A549 (cell line): ENCODE data around the gene FLYWCH1.

Experiments
- BHLHE40 ChIP-seq: IDR thresholded peaks from 2 replicates; pipeline ENCODE4 v1.6.1; 2012; ENCODE audit warnings: low read depth, low read length, inconsistent platforms
- CEBPB ChIP-seq, 2 experiments: fragments of >200 bp in 1 of 2; sonication (Bioruptor Twin) in 1 of 2; formaldehyde crosslinking in 1 of 2; IDR thresholded peaks; 2 replicates each; pipeline ENCODE4 v1.6.1; 2012 to 2016
- ESRRA ChIP-seq: fragments of 150-350 bp; IDR thresholded peaks from 2 replicates; pipeline ENCODE4 v1.6.1; 2014; ENCODE audit warnings: mild to moderate bottlenecking, low read length, borderline replicate concordance
- FOSB ChIP-seq: fragments of 250-450 bp; sonication (Bioruptor Pico); IDR thresholded peaks from 2 replicates; pipeline ENCODE4 v1.5.0; 2020; ENCODE audit warnings: mild to moderate bottlenecking, moderate library complexity
- FOSL2 ChIP-seq, 2 experiments: fragments of 450-650 bp in 1 of 2; fragments of >200 bp in 1 of 2; sonication (Bioruptor Twin) in 1 of 2; formaldehyde crosslinking; IDR thresholded peaks; 2 replicates each; pipeline versions ENCODE4 v1.5.0 to v1.6.1; 2016 to 2020; ENCODE audit warnings: mild to moderate bottlenecking in 1 of 2, moderate library complexity in 1 of 2
- NFE2L2 ChIP-seq: fragments of 150-350 bp; conservative IDR thresholded peaks from 2 replicates; pipeline ENCODE4 v1.6.1; 2014; ENCODE audit warnings: low read length
- POLR2A ChIP-seq: IDR thresholded peaks from 2 replicates; pipeline ENCODE4 v1.6.1; 2012; ENCODE audit warnings: mild to moderate bottlenecking, low read length
- RCOR1 ChIP-seq: fragments of 150-350 bp; IDR thresholded peaks from 2 replicates; pipeline ENCODE4 v1.6.1; 2014; ENCODE audit warnings: antibody characterized with exemption, low read length, low read depth
- TF ChIP-seq, protein P1 (sequence below): fragments of >200 bp; sonication (Bioruptor Twin); formaldehyde crosslinking; IDR thresholded peaks from 3 replicates; pipeline ENCODE4 v1.5.1; 2016
- TF ChIP-seq, protein P2 (sequence below): fragments of 200-600 bp; sonication (generic); IDR thresholded peaks from 2 replicates; pipeline ENCODE4 v1.6.1; 2016; ENCODE audit warnings: antibody characterized with exemption, mild to moderate bottlenecking, moderate library complexity
- TF ChIP-seq, protein P3 (sequence below): IDR thresholded peaks from 2 replicates; pipeline ENCODE4 v1.6.1; 2012
- TF ChIP-seq, protein P4 (sequence below): fragments of 250-450 bp; sonication (Bioruptor Pico); IDR thresholded peaks from 2 replicates; pipeline ENCODE4 v1.5.0; 2021; ENCODE audit warnings: mild to moderate bottlenecking, moderate library complexity, borderline replicate concordance

DNA sequence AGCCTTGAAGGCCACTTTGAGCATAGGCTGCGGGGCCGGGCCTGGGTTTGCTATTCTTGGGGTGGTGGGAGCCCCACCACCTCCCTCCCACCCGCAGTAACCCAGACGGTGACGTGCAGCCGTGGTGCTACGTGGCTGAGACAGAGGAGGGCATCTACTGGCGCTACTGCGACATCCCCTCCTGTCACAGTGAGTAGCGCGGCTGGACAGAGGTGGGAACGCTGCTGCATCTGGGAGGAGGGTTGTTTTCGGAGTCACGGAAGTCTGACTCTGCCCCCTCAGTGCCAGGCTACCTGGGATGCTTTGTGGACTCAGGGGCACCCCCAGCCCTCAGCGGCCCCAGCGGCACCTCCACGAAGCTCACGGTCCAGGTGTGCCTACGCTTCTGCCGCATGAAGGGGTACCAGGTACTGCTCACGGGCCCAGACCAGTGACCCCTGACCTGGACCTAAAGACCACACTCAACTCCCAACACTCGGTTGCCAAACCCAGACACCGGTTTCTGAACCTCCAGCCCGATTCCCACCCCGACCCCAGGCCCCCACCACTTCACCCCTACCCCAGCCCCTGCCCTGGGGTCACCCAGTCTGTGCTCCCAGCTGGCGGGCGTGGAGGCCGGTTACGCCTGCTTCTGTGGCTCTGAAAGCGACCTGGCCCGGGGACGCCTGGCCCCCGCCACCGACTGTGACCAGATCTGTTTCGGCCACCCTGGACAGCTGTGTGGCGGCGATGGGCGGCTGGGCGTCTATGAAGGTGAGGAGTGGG lies 54.5 kb downstream of the FLYWCH1 start:
- TF ChIP-seq FOSL2 (IDR thresholded peaks at IDR 0.05) (no peak), FOSL2 (CRISPR knock-in tag; IDR thresholded peaks at IDR 0.05) (no peak), CEBPB (IDR thresholded peaks at IDR 0.05) (no peak), BHLHE40 (no peak), NFE2L2 (no peak), POLR2A (no peak), ESRRA (no peak), RCOR1 (no peak), FOSB (no peak)
- TF ChIP-seq, protein P1, sequence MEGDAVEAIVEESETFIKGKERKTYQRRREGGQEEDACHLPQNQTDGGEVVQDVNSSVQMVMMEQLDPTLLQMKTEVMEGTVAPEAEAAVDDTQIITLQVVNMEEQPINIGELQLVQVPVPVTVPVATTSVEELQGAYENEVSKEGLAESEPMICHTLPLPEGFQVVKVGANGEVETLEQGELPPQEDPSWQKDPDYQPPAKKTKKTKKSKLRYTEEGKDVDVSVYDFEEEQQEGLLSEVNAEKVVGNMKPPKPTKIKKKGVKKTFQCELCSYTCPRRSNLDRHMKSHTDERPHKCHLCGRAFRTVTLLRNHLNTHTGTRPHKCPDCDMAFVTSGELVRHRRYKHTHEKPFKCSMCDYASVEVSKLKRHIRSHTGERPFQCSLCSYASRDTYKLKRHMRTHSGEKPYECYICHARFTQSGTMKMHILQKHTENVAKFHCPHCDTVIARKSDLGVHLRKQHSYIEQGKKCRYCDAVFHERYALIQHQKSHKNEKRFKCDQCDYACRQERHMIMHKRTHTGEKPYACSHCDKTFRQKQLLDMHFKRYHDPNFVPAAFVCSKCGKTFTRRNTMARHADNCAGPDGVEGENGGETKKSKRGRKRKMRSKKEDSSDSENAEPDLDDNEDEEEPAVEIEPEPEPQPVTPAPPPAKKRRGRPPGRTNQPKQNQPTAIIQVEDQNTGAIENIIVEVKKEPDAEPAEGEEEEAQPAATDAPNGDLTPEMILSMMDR, result no peak
- TF ChIP-seq, protein P2, sequence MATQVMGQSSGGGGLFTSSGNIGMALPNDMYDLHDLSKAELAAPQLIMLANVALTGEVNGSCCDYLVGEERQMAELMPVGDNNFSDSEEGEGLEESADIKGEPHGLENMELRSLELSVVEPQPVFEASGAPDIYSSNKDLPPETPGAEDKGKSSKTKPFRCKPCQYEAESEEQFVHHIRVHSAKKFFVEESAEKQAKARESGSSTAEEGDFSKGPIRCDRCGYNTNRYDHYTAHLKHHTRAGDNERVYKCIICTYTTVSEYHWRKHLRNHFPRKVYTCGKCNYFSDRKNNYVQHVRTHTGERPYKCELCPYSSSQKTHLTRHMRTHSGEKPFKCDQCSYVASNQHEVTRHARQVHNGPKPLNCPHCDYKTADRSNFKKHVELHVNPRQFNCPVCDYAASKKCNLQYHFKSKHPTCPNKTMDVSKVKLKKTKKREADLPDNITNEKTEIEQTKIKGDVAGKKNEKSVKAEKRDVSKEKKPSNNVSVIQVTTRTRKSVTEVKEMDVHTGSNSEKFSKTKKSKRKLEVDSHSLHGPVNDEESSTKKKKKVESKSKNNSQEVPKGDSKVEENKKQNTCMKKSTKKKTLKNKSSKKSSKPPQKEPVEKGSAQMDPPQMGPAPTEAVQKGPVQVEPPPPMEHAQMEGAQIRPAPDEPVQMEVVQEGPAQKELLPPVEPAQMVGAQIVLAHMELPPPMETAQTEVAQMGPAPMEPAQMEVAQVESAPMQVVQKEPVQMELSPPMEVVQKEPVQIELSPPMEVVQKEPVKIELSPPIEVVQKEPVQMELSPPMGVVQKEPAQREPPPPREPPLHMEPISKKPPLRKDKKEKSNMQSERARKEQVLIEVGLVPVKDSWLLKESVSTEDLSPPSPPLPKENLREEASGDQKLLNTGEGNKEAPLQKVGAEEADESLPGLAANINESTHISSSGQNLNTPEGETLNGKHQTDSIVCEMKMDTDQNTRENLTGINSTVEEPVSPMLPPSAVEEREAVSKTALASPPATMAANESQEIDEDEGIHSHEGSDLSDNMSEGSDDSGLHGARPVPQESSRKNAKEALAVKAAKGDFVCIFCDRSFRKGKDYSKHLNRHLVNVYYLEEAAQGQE, result no peak
- TF ChIP-seq, protein P3, sequence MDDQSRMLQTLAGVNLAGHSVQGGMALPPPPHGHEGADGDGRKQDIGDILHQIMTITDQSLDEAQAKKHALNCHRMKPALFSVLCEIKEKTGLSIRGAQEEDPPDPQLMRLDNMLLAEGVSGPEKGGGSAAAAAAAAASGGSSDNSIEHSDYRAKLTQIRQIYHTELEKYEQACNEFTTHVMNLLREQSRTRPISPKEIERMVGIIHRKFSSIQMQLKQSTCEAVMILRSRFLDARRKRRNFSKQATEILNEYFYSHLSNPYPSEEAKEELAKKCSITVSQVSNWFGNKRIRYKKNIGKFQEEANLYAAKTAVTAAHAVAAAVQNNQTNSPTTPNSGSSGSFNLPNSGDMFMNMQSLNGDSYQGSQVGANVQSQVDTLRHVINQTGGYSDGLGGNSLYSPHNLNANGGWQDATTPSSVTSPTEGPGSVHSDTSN, result no peak
- TF ChIP-seq, protein P4, sequence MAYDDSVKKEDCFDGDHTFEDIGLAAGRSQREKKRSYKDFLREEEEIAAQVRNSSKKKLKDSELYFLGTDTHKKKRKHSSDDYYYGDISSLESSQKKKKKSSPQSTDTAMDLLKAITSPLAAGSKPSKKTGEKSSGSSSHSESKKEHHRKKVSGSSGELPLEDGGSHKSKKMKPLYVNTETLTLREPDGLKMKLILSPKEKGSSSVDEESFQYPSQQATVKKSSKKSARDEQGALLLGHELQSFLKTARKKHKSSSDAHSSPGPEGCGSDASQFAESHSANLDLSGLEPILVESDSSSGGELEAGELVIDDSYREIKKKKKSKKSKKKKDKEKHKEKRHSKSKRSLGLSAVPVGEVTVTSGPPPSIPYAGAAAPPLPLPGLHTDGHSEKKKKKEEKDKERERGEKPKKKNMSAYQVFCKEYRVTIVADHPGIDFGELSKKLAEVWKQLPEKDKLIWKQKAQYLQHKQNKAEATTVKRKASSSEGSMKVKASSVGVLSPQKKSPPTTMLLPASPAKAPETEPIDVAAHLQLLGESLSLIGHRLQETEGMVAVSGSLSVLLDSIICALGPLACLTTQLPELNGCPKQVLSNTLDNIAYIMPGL (CRISPR knock-in tag), result no peak
